Fibroblast of lung (primary cell): ENCODE data around the gene CLDN2.

Experiments
- CTCF ChIP-seq, 2 donors: IDR thresholded peaks in 1 of 2; conservative IDR thresholded peaks in 1 of 2; 1 replicate in 1 of 2; 2 replicates in 1 of 2; pipeline ENCODE4 v1.5.1; 2011 to 2012; ENCODE audit warnings: low read length in 2 of 2, control low read depth in 1 of 2, inconsistent platforms in 1 of 2, low read depth in 1 of 2, mild to moderate bottlenecking in 1 of 2
- EZH2 ChIP-seq: IDR thresholded peaks from 2 replicates; pipeline ENCODE4 v1.5.1; 2012; ENCODE audit warnings: low read length, control low read depth, mild to moderate bottlenecking; ENCODE audit errors: missing control alignments

GRCh38 chrX:106889468-106889867 is 30.7 kb upstream of the CLDN2 start:
- TF ChIP-seq CTCF (conservative IDR thresholded peaks at IDR 0.05 in 1 of 2, IDR thresholded peaks at IDR 0.05 in 1 of 2; ENCODE audit: low read depth in 1 of 2, low read length in 2 of 2) (no peak), EZH2 (no peak)
